Mononuclear cell (primary cell): ENCODE data around the gene ENO1. TPM values are rescaled to one million over a fixed set of nuclear protein-coding genes. Genes with fewer than 3 reads are reported as not detected.
"Not testable (repeated sequence)": the region's sequence is repeated elsewhere in the genome, so short reads cannot be mapped to it uniquely, and the experiment has no call there.

Source experiments
- H3K27me3 ChIP-seq: 2 replicates; pipeline ENCODE4 v1.6.0; 2011; ENCODE audit warnings: low read length, control low read depth; ENCODE audit not compliant: insufficient read depth
- H3K4me1 ChIP-seq: 2 replicates; pipeline ENCODE4 v1.5.1; 2011; ENCODE audit warnings: mild to moderate bottlenecking, low read length, control low read depth; ENCODE audit not compliant: insufficient read depth
- H3K4me3 ChIP-seq: 2 replicates; pipeline ENCODE4 v1.5.1; 2011; ENCODE audit warnings: mild to moderate bottlenecking, low read length, moderate library complexity
- H3K9me3 ChIP-seq: 2 replicates; pipeline ENCODE4 v1.5.1; 2011; ENCODE audit warnings: low read depth, mild to moderate bottlenecking, control low read depth, low read length
- total RNA-seq: library from RNA; depleted of rRNA; stranded (reverse); fragments of >200 nt; gene quantifications from one replicate; pipeline ENCODE4 v1.2.3, GENCODE V29; 2012

ENO1 gene
- total RNA-seq, 1 donor = 370 TPM

DNA sequence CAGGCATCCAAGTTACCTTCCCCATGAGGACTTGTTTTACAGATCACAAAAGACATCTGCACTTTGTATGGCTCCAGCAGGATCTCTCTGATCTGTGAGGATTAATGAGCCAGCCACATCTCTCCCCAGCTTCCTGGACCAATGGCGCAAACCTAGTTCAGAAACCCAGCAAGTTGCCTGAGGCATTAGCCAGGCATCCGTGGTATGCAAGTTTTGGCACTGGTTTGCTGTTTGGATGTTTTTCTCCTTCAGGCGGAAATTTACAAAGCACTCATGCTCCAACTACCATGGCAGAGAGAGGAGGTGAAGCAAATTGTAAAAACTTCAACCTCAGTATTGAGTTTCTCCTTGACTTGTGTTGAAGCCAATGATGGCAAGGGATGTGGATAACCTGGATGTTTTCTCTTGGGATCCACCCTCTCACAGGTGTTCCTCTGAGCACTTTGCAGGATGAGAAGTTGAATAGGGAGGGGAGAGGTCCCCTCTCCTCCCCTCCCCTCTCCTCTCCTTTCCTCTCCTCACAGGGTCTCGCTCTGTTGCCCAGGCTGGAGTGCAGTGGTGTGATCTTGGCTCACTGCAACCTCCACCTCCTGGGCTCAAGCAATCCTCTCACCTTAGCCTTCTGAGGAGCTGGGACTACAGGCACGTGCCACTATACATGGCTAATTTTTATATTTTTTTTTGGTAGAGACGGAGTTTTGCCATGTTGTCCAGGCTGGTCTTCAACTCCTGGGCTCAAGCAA lies 25.6 kb upstream of the ENO1 start:
- no peaks in the 10 kb centered on the region for H3K9me3 ChIP-seq
- H3K4me3 ChIP-seq = no peak overlapping the region
- peaks cover 7% of the 10 kb centered on the region for H3K4me1 ChIP-seq
- H3K27me3 ChIP-seq = no peaks in the 10 kb centered on the region

DNA sequence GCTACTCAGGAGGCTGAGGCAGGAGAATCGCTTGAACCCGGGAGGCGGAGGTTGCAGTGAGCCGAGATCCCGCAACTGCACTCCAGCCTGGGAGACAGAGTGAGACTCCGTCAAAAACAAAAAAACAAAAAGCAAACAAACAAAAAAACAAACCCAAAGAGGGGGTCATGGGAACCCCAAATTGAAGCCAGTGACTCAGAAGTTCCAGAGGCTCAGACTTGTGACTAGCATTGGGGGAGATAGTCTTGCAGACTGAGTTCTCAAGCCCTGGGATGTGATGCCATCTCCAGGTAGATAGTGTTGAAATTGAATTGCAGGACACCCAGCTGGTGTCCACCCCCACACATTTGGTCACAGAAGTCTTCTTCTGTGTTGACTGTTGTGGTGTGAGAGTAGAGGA lies 24.9 kb upstream of the ENO1 start:
- peaks cover 7% of the 10 kb centered on the region for H3K4me1 ChIP-seq
- H3K4me3 ChIP-seq = no peak overlapping the region
- no peaks in the 10 kb centered on the region for H3K9me3 ChIP-seq
- H3K27me3 ChIP-seq = no peaks in the 10 kb centered on the region

DNA sequence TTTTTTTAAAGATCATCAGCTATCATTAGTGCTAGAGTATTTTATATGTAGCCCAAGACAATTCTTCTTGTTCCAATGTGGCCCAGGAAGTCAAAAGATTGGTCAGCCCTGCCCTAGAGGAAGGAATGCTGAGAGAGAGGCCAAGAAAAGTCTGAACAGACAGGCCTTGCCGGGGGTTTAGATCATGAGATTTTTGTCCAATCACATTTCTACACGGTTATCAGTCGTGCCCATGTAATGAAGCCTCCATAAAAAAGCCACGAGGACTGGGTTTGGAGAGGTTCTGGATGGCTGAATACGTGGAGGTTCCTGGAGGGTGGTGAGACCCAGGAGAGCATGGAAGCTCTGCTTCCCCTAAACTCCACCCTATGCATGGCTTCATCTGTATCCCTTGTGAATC lies 24.3 kb upstream of the ENO1 start:
- no peaks in the 10 kb centered on the region for H3K9me3 ChIP-seq
- H3K4me3 ChIP-seq = no peak overlapping the region
- H3K4me1 ChIP-seq = peaks cover 7% of the 10 kb centered on the region
- H3K27me3 ChIP-seq = no peaks in the 10 kb centered on the region

DNA sequence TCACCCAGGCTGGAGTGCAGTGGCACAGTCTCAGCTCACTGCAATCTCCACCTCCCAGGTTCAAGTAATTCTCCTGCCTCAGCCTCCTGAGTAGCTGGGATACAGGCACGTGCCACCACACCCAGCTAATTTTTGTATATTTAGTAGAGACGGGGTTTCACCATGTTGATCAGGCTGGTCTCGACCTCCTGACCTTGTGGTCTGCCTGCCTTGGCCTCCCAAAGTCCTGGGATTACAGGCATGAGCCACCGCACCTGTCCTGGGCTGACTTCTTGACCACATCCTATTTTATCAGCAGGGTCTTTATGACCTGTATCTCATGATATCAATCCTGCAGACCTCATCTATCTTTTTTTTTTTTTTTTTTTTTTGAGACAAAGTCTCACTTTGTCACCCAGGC lies 22.2 kb upstream of the ENO1 start:
- H3K4me3 ChIP-seq, H3K27me3 ChIP-seq, H3K4me1 ChIP-seq, H3K9me3 ChIP-seq: not testable (repeated sequence)

DNA sequence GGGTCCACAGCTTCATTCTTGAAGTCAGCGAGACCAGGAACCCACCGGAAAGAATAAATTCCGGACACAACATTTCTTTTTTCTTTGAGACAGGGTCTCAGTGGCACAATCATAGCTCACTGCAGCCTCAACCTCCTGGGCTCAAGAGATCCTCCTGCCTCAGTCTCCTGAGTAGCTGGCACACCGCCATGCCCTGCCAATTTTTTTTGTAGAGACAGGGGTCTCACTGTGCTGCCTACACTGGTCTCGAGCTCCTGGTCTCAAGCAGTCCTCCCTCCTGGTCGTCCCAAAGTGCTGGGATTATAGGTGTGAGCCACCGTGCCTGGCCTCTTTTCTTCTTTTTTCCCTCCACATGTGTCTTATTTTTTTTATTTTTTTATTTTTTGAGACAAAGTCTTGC lies 20.6 kb upstream of the ENO1 start:
- Histone ChIP-seq H3K4me1 (peaks cover 7% of the 10 kb centered on the region), H3K4me3 (no peak overlapping the region), H3K9me3 (no peaks in the 10 kb centered on the region), H3K27me3 (no peaks in the 10 kb centered on the region)

DNA sequence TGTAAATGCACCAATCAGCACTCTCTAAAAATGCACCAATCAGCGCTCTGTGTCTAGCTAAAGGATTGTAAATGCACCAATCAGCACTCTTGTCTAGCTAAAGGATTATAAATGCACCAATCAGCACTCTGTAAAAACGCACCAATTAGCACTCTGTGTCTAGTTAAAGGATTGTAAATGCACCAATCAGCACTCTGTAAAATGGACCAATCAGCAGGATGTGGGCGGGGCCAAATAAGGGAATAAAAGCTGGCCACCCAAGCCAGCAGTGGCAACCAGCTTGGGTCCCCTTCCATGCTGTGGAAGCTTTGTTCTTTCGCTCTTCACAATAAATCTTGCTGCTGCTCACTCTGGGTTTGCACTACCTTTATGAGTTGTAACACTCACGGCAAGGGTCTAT lies 19.9 kb upstream of the ENO1 start:
- H3K4me3 ChIP-seq, H3K4me1 ChIP-seq, H3K9me3 ChIP-seq, H3K27me3 ChIP-seq: not testable (repeated sequence)

DNA sequence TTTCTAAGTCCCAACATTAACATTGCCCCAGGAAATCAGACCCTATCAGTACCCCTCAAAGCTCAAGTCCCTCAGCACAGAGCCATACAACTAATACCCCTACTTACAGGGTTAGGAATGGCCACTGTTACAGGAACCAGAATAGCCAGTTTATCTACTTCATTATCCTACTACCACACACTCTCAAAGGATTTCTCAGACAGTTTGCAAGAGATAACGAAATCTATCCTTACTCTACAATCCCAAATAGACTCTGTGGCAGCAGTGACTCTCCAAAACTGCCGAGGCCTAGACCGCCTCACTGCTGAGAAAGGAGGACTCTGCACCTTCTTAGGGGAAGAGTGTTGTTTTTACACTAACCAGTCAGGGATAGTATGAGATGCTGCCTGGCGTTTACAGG lies 19.0 kb upstream of the ENO1 start:
- not testable (repeated sequence) for H3K4me3 ChIP-seq, H3K4me1 ChIP-seq, H3K9me3 ChIP-seq, H3K27me3 ChIP-seq

DNA sequence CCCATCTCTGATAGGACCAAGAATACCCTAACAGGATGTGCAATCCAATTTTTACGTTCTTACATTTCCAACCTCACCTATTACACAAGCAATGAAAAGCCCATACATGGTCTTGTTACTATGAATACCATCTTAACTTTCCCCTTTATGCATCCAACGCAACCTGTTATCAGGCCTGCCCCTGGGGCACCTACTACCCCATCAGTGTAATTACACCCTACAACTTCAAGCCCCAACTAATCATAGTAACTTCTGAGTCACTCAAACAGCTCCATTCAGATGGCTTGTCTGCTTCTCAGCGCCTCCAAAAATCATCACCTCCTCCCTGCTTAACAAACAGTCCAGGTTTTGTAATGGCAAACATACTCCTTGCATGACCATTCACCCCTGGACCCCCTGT lies 18.3 kb upstream of the ENO1 start:
- H3K9me3 ChIP-seq, H3K27me3 ChIP-seq, H3K4me3 ChIP-seq: not testable (repeated sequence)
- H3K4me1 ChIP-seq = peaks cover 16% of the 10 kb centered on the region

DNA sequence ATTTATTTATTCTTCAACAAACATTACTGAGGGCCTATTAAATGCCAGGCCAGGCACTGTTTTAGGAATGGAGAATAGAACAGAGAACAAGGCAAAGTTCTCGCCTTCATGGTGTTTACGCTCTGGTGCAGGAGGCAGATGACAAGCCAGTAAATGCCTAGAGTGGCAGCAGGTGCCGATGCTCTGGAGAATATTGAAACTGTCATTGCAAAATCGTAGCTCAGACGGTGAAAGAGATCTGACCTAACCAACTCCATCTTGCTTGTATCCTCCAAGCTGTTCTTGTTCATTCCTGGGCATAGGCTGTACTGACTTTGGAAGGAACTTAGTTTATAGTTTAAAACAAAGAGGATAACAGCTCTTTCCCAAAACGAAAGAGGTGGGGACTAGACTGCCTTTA lies 13.5 kb upstream of the ENO1 start:
- no peak overlapping the region for H3K4me3 ChIP-seq
- H3K9me3 ChIP-seq = no peaks in the 10 kb centered on the region
- no peaks in the 10 kb centered on the region for H3K27me3 ChIP-seq
- H3K4me1 ChIP-seq = peaks cover 36% of the 10 kb centered on the region

DNA sequence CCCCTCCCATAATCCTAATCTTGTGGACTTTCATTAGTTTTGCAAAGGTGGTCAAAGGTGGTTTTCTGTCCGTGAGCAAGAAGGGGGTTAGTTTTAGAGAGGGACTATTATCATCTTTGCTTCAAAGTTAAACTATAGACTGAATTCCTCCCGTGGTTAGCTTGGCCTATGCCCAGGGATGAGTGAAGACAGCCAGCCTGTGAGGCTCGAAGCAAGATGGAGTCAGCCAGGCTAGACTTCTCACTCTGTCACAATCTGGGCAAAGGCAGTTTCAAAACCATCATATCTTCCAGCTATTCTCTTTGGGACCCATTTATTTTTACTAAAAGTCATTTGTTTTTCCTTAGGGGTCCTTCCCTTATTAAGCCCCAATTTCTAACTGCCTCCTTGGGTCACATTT lies 12.9 kb upstream of the ENO1 start:
- Histone ChIP-seq H3K4me3 (no peak overlapping the region), H3K4me1 (peaks cover 36% of the 10 kb centered on the region)

DNA sequence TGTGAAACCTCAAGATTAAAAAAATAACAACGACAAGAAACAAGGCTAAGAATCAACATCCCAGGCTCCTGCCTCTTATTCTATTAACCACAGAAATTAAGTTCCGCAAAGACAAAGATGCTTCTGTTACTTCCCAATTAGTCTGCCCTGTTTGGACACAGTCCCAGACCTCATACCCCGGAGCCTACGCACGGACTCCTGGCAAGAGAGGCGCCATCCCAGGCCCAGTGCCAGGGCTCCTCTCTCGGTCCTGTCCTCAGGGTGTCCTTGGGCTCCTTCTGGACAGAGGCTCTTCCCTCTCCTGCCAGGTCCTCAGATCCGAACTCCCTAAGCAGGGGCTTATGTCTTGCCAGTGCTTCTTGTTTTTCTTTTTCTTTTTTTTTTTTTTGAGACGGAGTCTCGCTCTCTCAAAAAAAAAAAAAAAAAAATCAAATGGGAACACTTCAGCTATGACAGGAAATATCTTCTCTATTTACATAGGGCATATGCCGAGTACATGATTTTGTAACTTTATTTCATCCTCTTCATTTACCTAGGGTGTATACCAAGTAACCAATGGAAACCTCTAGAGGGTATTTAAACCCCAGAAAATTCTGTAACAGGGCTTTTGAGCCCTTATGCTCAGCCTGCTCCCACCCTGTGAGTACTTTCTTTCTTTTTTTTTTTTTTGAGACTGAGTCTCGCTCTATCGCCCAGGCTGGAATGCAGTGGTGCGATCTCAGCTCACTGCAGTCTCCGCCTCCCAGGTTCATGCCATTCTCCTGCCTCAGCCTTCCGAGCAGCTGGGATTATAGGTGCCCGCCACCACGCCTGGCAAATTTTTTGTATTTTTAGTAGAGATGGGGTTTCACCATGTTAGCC lies 11.7 kb upstream of the ENO1 start:
- no peak overlapping the region for H3K4me3 ChIP-seq
- no peaks in the 10 kb centered on the region for H3K9me3 ChIP-seq
- H3K27me3 ChIP-seq = no peaks in the 10 kb centered on the region
- peaks cover 36% of the 10 kb centered on the region for H3K4me1 ChIP-seq

More for the DNA sequence above, 12.9 kb upstream of the ENO1 start:
- Histone ChIP-seq H3K27me3 (no peaks in the 10 kb centered on the region), H3K9me3 (no peaks in the 10 kb centered on the region)

DNA sequence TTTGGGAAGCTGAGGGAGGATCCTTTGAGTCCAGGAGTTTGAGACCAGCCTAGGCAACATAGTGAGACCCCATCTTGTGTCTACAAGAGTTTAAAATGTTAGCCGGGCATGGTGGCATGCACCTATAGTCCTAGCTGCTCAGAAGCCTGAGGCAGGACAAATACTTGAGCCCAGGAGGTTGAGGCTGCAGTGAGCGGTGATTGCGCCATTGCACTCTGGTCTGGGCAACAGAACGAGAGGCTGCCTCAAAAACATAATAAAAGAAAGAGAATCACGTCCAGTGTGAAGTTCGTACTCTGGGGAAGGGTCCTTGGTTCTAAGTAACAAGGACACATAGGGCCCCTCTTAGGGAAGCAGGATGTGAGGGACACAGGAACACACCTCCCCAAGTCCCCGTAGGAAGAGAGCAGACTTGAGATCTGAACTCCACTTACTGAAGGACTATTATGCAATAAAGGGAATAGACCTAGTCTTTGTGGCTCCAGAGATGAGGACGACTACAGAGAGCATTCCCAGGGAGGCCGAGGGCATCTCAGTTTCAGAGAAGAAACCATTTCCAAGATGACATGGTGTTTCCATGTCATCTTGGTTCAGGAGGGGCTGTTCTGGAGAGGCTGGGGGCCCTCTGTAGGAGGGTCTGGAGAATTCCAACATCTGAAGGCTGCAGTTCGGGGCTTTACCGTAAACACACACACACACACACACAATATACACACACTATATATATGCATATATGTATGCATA lies 10.8 kb upstream of the ENO1 start:
- H3K27me3 ChIP-seq = no peaks in the 10 kb centered on the region
- H3K9me3 ChIP-seq = no peaks in the 10 kb centered on the region
- H3K4me1 ChIP-seq = peaks cover 36% of the 10 kb centered on the region
- H3K4me3 ChIP-seq = no peak overlapping the region

DNA sequence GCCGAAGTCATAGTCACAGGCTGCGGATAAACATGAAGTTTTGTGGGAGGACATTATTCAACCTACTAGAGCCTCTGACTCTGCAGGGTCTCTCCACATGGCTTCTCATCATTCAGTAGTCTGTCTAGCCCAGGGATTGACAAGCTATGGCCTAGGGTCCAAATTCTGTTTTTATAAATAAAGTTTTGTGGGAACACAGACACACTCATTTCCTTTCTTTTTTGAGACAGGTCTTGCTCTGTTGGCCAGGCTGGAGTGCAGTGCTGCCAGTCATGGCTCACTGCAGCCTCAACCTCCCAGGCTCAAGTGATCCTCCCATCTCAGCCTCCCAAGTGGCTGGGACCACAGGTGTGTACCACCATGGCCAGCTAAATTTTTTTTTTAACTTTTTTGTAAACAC lies 8.1 kb upstream of the ENO1 start:
- Histone ChIP-seq H3K4me1 (peaks cover 25% of the 10 kb centered on the region), H3K27me3 (no peaks in the 10 kb centered on the region), H3K9me3 (no peaks in the 10 kb centered on the region), H3K4me3 (no peak overlapping the region)

DNA sequence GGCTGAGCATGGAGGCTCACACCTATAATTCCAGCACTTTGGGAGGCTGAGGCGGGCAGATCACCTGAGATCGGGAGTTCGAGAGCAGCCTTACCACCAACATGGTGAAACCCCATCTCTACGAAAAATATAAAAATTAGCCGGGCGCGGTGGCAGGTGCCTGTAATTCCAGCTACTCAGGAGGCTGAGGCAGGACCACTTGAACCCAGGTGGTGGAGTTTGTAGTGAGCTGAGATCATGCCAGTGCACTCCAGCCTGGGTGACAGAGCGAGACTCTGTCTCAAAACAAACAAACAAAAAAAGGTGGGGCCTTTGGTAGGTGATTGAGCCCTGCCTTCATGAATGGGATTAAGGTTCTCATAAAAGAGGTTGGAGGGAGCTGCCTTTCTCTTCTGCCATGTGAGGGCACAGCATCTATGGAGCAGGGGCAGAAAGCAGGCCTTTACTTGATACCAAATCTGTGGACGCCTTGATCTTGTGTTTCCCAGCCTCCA lies 7.6 kb upstream of the ENO1 start:
- not testable (repeated sequence) for H3K4me3 ChIP-seq, H3K9me3 ChIP-seq, H3K27me3 ChIP-seq
- peaks cover 20% of the 10 kb centered on the region for H3K4me1 ChIP-seq

DNA sequence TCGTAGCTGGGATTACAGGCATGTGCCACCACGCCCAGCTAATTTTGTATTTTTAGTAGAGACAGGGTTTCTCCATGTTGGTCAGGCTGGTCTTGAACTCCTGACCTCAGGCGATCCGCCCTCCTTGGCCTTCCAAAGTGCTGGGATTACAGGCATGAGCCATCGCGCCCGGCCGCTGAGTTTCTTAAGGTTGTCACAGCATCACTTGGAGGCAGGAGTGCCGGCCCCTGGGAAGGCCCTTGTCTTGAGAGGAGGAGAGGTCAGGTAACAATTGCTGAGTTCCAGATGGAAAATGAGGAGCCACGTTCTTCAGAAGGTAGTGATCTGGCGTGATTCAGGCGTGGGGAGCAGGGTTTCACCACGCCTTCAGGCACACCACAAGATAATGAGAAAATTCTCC lies 5.6 kb upstream of the ENO1 start:
- peaks cover 20% of the 10 kb centered on the region for H3K4me1 ChIP-seq
- not testable (repeated sequence) for H3K9me3 ChIP-seq, H3K4me3 ChIP-seq, H3K27me3 ChIP-seq
